PC-9 (cell line): ENCODE data around the gene CAMK2N1. TPM values are rescaled to one million over a fixed set of nuclear protein-coding genes. Genes with fewer than 3 reads are reported as not detected.

ENCODE experiments used
- BruUV-seq: library from RNA; stranded (reverse); fragments of 400-500 nt; replicated peaks from 2 replicates; lab custom pipeline; 2021; lab: Mats Ljungman, UMichigan
- CTCF ChIA-PET: fragments of 300-600 bp; sonication (Branson Sonifier 250); formaldehyde crosslinking; loops from one replicate; lab custom pipeline; 2022; ENCODE audit warnings: antibody characterized with exemption; lab: Charles Lee
- POLR2A ChIA-PET: fragments of 300-600 bp; sonication (Branson Sonifier 250); formaldehyde crosslinking; loops from one replicate; lab custom pipeline; 2022; ENCODE audit warnings: antibody characterized with exemption; ENCODE audit not compliant: unreplicated experiment; lab: Charles Lee
- DNase-seq, 2 experiments: peaks; one replicate each; pipeline versions ENCODE4 v3.0.0 to v3.0.0-alpha.2; 2015 to 2022; ENCODE audit warnings: mixed read lengths in 1 of 2
- H2AFZ ChIP-seq: fragments of 200-600 bp; sonication (generic); 2 replicates; pipeline ENCODE4 v1.8.1; 2017; ENCODE audit warnings: antibody characterized with exemption
- H3F3A ChIP-seq: fragments of 200-600 bp; sonication (generic); 2 replicates; pipeline ENCODE4 v1.8.1; 2017; ENCODE audit warnings: antibody characterized with exemption, mild to moderate bottlenecking, low read depth; ENCODE audit not compliant: insufficient read depth
- H3K27ac ChIP-seq: fragments of 200-600 bp; sonication (generic); 2 replicates; pipeline ENCODE4 v1.6.1; 2016; ENCODE audit warnings: mixed run types
- H3K27me3 ChIP-seq: fragments of 200-600 bp; sonication (generic); 2 replicates; pipeline ENCODE4 v1.6.1; 2016; ENCODE audit warnings: low read depth, mixed run types; ENCODE audit not compliant: insufficient read depth
- H3K36me3 ChIP-seq: fragments of 200-600 bp; sonication (generic); 2 replicates; pipeline ENCODE4 v1.6.1; 2016; ENCODE audit warnings: low read depth, mixed run types
- H3K4me1 ChIP-seq: fragments of 200-600 bp; sonication (generic); replicated peaks from 2 replicates; pipeline ENCODE4 v1.6.1; 2016; ENCODE audit warnings: mixed run types; ENCODE audit not compliant: insufficient read depth
- H3K4me2 ChIP-seq: fragments of 200-600 bp; sonication (generic); 2 replicates; pipeline ENCODE4 v1.6.1; 2017; ENCODE audit warnings: mixed run types
- H3K4me3 ChIP-seq: fragments of 200-600 bp; sonication (generic); 2 replicates; pipeline ENCODE4 v1.6.1; 2016; ENCODE audit warnings: mixed run types
- H3K79me2 ChIP-seq: fragments of 200-600 bp; sonication (generic); 2 replicates; pipeline ENCODE4 v1.6.1; 2017; ENCODE audit warnings: low read depth, mixed run types
- H3K9me2 ChIP-seq: fragments of 200-600 bp; sonication (generic); 2 replicates; pipeline ENCODE4 v1.8.1; 2017; ENCODE audit warnings: mild to moderate bottlenecking; ENCODE audit not compliant: insufficient read depth
- H3K9me3 ChIP-seq: fragments of 200-600 bp; sonication (generic); 2 replicates; pipeline ENCODE4 v1.8.1; 2016; ENCODE audit warnings: low read depth; ENCODE audit not compliant: insufficient read depth
- H4K20me1 ChIP-seq: fragments of 200-600 bp; sonication (generic); 2 replicates; pipeline ENCODE4 v1.8.1; 2017; ENCODE audit not compliant: insufficient read depth
- EZH2 ChIP-seq: fragments of 200-600 bp; sonication (generic); IDR thresholded peaks from 2 replicates; pipeline ENCODE4 v1.8.0; 2017; ENCODE audit warnings: antibody characterized with exemption, low read depth
- intact Hi-C: fragments of 100-400 bp; cut with micrococcal nuclease; formaldehyde crosslinking; loops from one replicate; pipeline ENCODE4 v1.10.0; 2022; ENCODE audit not compliant: unreplicated experiment
- total RNA-seq: library from RNA; stranded (reverse); gene quantifications from 2 replicates; pipeline ENCODE4 v1.2.3, GENCODE V29; 2021
- TF ChIP-seq, protein P1 (sequence below): fragments of 200-600 bp; sonication (generic); conservative IDR thresholded peaks from 2 replicates; pipeline ENCODE4 v1.6.1; 2017; ENCODE audit warnings: mixed run types, antibody characterized with exemption, mild to moderate bottlenecking, moderate library complexity

Gene CAMK2N1
- total RNA-seq, 1 experiment from 2014 or later = 34.9 TPM

DNA sequence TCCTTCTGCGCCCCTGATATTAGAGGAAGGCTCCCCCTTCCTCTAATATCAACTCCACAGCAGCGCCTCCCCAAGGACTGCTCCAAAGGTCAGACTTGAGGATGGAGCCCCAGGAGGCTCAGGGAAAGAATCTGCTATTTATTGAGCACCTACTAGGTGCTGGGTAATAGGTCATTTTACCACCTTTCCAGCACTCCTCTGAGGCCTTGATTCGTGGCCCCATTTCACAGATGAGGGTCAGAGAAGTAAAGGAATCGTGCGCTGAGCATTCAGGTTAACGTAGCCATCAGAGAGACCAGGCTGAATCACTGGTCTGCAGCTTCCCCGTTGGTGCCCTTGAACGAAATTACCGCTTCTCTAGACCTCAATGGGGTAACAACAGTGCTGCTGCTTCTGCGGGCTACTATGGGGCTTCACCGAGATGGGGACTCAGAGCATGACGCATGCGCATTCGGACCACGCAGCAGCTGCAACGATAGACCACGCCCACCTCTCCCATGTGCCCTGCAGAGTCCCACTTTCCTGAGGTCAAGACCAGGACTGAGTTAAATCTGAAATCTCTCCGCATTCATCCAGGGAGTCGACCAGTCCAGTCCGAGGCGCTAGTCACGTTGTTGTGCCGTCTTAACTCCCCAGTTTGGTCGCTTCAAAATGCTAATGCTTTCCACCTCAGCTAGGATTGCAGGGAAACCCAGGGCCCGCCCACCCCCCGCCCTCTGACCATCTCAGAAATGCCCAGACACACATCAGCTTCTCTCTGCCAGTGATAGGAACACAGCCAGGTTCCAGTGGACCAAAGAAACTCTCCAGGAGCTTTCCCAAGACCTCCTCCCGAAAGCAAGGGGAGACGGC lies 12.9 kb downstream of the CAMK2N1 start:
- Histone ChIP-seq H2AFZ (no peak overlapping the region), H3F3A (0 out of 2 replicates have a peak, but pooled peaks cover 4% of the 10 kb centered on the region), H3K9me3 (no peaks in the 10 kb centered on the region), H3K4me3 (no peak overlapping the region), H3K9me2 (no peaks in the 10 kb centered on the region), H3K4me2 (no peak overlapping the region), H3K27ac (no peak overlapping the region), H3K79me2 (no peaks in the 10 kb centered on the region), H3K36me3 (no peaks in the 10 kb centered on the region), H3K4me1 (peaks cover 34% of the 10 kb centered on the region), H4K20me1 (no peaks in the 10 kb centered on the region), H3K27me3 (no peaks in the 10 kb centered on the region)
- TF ChIP-seq, protein P1, sequence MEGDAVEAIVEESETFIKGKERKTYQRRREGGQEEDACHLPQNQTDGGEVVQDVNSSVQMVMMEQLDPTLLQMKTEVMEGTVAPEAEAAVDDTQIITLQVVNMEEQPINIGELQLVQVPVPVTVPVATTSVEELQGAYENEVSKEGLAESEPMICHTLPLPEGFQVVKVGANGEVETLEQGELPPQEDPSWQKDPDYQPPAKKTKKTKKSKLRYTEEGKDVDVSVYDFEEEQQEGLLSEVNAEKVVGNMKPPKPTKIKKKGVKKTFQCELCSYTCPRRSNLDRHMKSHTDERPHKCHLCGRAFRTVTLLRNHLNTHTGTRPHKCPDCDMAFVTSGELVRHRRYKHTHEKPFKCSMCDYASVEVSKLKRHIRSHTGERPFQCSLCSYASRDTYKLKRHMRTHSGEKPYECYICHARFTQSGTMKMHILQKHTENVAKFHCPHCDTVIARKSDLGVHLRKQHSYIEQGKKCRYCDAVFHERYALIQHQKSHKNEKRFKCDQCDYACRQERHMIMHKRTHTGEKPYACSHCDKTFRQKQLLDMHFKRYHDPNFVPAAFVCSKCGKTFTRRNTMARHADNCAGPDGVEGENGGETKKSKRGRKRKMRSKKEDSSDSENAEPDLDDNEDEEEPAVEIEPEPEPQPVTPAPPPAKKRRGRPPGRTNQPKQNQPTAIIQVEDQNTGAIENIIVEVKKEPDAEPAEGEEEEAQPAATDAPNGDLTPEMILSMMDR = no peak
- no peak for TF ChIP-seq EZH2
- CTCF ChIA-PET = no interaction called here
- no TSS peak for BruUV-seq
- DNase-seq = no peak
- intact Hi-C loops = no loop called here
- POLR2A ChIA-PET = no interaction called here

DNA sequence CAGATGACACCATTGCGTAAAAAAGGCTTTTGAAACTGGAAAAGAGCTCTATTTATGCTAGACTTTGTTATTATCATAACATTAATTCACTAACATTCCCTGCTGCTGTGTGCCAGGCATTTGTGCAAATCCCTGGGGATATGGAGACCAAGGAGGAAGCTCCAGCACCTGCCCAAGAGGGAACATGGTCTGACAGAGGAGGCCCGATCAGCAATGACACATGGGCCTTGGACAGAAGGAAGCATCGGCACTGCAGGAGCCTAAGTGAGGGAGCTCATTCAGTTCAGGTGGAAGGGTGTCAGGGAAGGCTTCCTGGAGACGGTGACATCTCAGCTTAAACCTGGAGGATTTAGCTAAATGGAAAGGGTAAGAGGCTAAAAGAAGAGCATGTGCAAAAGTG lies 13.9 kb downstream of the CAMK2N1 start:
- no peaks in the 10 kb centered on the region for H4K20me1 ChIP-seq
- H3K4me2 ChIP-seq = no peak overlapping the region
- H2AFZ ChIP-seq = no peak overlapping the region
- peaks cover 26% of the 10 kb centered on the region for H3K4me1 ChIP-seq
- H3K27ac ChIP-seq = no peak overlapping the region
- intact Hi-C loops = no loop called here
- H3K36me3 ChIP-seq = no peaks in the 10 kb centered on the region
- no peak overlapping the region for H3K4me3 ChIP-seq
- no peak for DNase-seq
- H3K9me3 ChIP-seq = no peaks in the 10 kb centered on the region
- CTCF ChIA-PET = interaction anchor here (0.6 kb wide), 1 partner anchor 38 kb away, joined by 3 read pairs; no protein-coding TSS in a partner anchor
- TF ChIP-seq EZH2 = no peak
- TF ChIP-seq, protein P1 = no peak
- no peaks in the 10 kb centered on the region for H3K79me2 ChIP-seq
- POLR2A ChIA-PET = no interaction called here
- BruUV-seq = no TSS peak
- no peaks in the 10 kb centered on the region for H3K27me3 ChIP-seq
- H3K9me2 ChIP-seq = no peaks in the 10 kb centered on the region
- H3F3A ChIP-seq = 0 out of 2 replicates have a peak, but pooled peaks cover 4% of the 10 kb centered on the region

DNA sequence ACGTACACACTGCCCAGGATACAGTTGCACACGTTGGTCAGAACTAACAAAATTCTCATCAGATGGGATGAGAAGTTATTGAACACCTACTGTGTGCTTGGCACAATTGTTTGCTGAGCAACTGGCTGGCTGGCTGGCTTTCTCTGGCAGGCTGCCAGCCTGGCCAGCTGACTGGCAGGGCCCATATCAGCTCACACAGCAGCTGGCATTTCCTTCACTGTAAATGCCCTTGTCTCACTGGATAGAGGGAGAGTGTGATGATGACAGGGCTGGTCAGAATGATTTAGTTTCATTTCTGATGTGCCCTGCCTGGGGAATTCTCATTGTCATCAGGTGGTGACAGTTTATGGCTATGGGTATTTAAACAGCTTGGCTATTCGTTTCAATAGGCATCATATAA lies 15.8 kb downstream of the CAMK2N1 start:
- H2AFZ ChIP-seq = no peak overlapping the region
- ChIA-PET POLR2A (no interaction called here), CTCF (no interaction called here)
- no peaks in the 10 kb centered on the region for H3K36me3 ChIP-seq
- H3K9me2 ChIP-seq = no peaks in the 10 kb centered on the region
- no peak overlapping the region for H3K4me2 ChIP-seq
- no peaks in the 10 kb centered on the region for H3K79me2 ChIP-seq
- H3F3A ChIP-seq = 0 out of 2 replicates have a peak, but pooled peaks cover 4% of the 10 kb centered on the region
- BruUV-seq = no TSS peak
- intact Hi-C loops = no loop called here
- no peak for TF ChIP-seq EZH2
- TF ChIP-seq, protein P1 = no peak
- H3K4me1 ChIP-seq = peaks cover 11% of the 10 kb centered on the region; the same call in 1 of the 2 replicates
- H3K27ac ChIP-seq = no peak overlapping the region
- no peaks in the 10 kb centered on the region for H3K27me3 ChIP-seq
- no peak for DNase-seq
- no peak overlapping the region for H3K4me3 ChIP-seq
- H4K20me1 ChIP-seq = no peaks in the 10 kb centered on the region
- no peaks in the 10 kb centered on the region for H3K9me3 ChIP-seq
